DND-41 (cell line): ENCODE measurements around the gene TCF4.

Experiments used
- EZH2 ChIP-seq: IDR thresholded peaks from 3 replicates; pipeline ENCODE4 v1.6.1; 2012; ENCODE audit warnings: borderline replicate concordance, low read depth, mild to moderate bottlenecking, moderate library complexity, low read length, inconsistent platforms; ENCODE audit not compliant: severe bottlenecking
- TF ChIP-seq, protein P1 (sequence below): IDR thresholded peaks from 2 replicates; pipeline ENCODE4 v1.5.1; 2012; ENCODE audit warnings: borderline replicate concordance, low read length, moderate library complexity, mild to moderate bottlenecking; ENCODE audit not compliant: poor library complexity, severe bottlenecking; ENCODE audit errors: extremely low read depth

DNA sequence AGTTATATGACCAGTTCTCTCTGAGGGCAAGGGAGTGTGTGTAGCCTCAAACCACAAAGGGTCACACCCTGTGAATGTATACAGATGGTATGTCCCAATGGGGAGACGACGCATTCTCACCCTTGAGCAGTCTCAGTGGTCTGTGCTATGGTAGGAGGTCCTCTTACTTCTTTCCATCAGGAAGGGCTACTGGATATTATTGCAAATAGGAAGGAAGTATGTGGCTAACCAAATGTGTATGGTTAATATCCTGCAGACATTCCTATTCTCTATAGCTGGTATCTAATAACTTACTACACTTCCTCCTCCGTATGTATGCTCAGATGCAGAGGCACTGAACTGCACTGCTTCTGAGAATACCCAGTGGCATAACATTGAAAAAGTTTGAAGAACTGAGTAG, 322.0 kb downstream of the TCF4 start:
- TF ChIP-seq, protein P1, sequence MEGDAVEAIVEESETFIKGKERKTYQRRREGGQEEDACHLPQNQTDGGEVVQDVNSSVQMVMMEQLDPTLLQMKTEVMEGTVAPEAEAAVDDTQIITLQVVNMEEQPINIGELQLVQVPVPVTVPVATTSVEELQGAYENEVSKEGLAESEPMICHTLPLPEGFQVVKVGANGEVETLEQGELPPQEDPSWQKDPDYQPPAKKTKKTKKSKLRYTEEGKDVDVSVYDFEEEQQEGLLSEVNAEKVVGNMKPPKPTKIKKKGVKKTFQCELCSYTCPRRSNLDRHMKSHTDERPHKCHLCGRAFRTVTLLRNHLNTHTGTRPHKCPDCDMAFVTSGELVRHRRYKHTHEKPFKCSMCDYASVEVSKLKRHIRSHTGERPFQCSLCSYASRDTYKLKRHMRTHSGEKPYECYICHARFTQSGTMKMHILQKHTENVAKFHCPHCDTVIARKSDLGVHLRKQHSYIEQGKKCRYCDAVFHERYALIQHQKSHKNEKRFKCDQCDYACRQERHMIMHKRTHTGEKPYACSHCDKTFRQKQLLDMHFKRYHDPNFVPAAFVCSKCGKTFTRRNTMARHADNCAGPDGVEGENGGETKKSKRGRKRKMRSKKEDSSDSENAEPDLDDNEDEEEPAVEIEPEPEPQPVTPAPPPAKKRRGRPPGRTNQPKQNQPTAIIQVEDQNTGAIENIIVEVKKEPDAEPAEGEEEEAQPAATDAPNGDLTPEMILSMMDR = no peak
- TF ChIP-seq EZH2 = no peak
